Mononuclear cell (primary cell): ENCODE data around the gene TNS1. TPM values are rescaled to one million over a fixed set of nuclear protein-coding genes. Genes with fewer than 3 reads are reported as not detected.

ENCODE experiments used
- H3K27me3 ChIP-seq: 2 replicates; pipeline ENCODE4 v1.6.0; 2011; ENCODE audit warnings: low read length, control low read depth; ENCODE audit not compliant: insufficient read depth
- H3K4me1 ChIP-seq: 2 replicates; pipeline ENCODE4 v1.5.1; 2011; ENCODE audit warnings: mild to moderate bottlenecking, low read length, control low read depth; ENCODE audit not compliant: insufficient read depth
- H3K4me3 ChIP-seq: 2 replicates; pipeline ENCODE4 v1.5.1; 2011; ENCODE audit warnings: mild to moderate bottlenecking, low read length, moderate library complexity
- H3K9me3 ChIP-seq: 2 replicates; pipeline ENCODE4 v1.5.1; 2011; ENCODE audit warnings: low read depth, mild to moderate bottlenecking, control low read depth, low read length
- total RNA-seq: library from RNA; depleted of rRNA; stranded (reverse); fragments of >200 nt; gene quantifications from one replicate; pipeline ENCODE4 v1.2.3, GENCODE V29; 2012

TNS1 gene
- total RNA-seq, 1 donor, result 3.5 TPM

DNA sequence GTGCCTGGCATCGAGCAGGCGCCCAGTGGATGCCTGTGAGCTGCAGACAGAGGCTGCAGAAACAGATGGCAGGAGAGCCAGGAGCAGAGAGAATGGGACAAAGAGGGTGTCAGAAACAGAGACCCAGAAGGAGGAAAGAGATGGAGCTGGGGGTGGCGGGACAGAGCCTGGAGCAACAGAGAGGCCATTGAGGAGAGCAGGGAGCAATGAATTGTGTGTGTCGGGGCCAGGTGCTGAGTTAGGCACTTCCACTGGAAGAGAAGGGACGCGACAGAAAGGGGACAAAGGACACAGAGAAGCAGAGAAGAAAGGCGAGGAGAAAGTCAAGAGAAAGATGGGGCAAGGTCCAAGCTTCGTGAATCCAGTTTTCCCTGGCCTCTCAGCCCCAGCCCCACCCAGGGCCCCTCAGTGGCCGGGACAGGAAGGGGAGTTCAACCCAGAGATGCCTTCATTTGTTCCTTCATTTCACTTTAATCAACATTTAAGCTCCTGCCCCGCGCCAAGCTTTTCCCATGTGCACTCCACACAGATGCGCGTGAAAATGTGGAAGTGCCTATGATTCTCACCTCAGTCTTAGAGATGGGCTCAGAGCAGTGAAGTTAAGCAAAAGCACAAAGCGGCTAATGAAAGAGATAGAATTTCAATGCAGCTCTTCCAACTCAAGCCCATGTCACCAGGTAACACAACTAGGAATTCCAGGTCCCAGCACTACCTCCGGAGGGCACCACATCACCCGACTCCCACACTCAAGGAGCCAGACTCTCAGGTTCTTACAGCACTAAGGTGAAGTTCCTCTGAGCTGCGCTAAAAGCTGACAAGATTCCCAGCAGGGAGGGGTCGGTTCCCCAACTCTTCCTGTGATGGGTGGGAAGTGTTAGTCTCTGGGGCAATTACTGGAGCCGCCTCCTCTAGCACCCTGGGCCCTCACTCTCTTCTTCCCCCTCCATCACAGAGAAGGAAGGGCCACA is 55.1 kb downstream of the TNS1 start:
- Histone ChIP-seq H3K4me1 (peaks cover 9% of the 10 kb centered on the region), H3K4me3 (no peak overlapping the region), H3K9me3 (no peaks in the 10 kb centered on the region), H3K27me3 (no peaks in the 10 kb centered on the region)

DNA sequence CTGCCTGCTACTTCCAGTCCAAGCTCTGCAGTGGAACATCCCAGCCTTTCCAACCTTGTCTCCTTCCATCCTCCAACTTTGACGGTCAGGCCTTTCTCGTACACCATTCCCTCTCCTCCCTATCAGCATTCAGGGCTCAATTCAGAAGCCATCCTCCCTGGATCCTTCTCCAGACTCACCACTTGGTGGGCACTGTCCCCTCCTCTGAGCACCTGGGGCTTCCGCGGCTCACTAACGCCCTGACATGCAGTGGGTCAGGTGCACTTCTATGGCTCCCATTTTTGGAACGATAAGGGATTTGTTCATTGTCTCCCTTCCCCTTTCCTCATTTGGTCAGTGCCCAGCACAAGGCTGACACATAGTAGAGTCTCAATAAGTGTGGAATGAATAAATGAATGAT is 56.7 kb downstream of the TNS1 start:
- no peaks in the 10 kb centered on the region for H3K9me3 ChIP-seq
- no peak overlapping the region for H3K4me3 ChIP-seq
- no peaks in the 10 kb centered on the region for H3K27me3 ChIP-seq
- H3K4me1 ChIP-seq, result peaks cover 9% of the 10 kb centered on the region

DNA sequence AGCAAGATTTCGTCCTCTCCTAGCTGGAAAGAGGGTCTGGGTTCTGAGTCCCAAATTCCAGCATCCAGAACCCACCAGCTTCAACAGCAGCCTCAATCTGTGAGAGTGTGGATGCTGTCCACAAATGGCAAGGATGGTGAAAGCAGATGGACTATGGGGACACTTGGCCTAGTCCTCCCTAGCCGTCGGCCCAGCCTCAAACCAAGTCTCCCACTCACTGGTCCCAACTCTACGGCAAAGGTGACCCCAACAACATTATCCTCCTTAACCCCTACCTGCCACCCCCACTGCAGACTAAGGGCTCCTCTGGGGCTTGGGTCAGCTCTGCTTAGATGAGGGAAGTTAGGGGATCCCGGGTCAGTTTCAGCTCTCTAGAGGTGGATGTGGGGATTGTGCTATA is 57.3 kb downstream of the TNS1 start:
- no peaks in the 10 kb centered on the region for H3K27me3 ChIP-seq
- no peak overlapping the region for H3K4me3 ChIP-seq
- H3K9me3 ChIP-seq, result no peaks in the 10 kb centered on the region
- H3K4me1 ChIP-seq, result peaks cover 9% of the 10 kb centered on the region

DNA sequence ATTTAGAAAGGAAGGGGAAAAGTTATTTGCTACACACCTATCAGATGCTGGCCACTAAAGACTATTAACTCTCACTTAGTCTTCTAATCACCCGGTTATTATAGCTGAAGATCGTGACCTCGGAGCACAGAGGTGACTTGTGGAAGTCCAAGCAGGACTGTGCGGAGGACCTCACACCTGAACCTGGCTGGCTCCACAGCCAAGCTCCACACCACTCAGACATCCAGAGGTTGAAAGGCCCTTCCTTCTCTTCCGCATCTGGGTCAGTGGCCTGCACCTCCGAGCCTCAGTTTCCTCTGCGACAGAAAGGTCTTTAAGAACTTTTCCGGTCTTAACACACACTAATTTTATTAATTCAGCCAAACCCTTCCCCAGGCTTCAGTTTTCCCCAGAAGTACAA is 57.9 kb downstream of the TNS1 start:
- H3K4me3 ChIP-seq, result no peak overlapping the region
- no peaks in the 10 kb centered on the region for H3K27me3 ChIP-seq
- H3K4me1 ChIP-seq, result peaks cover 9% of the 10 kb centered on the region

DNA sequence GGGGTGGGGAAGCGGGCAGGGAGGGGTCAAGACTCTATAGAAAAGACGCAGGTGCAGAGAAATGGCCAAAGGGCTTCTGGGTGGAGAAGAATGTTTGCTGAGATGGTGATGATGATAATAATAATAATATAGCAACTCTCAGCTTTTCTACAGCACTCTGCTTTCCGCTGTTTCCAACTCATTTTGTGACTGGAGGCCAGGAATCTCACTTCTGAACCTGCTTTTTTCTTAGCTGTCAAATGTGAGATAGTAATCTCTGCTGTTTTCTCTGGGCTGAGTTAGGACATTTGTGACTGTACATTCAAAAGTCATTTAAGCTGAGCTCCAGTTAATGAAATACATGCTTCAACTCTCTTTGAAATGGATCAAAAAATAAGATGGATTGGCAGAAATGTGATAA is 58.4 kb downstream of the TNS1 start:
- Histone ChIP-seq H3K4me1 (peaks cover 9% of the 10 kb centered on the region), H3K9me3 (no peaks in the 10 kb centered on the region), H3K27me3 (no peaks in the 10 kb centered on the region), H3K4me3 (no peak overlapping the region)

More for the DNA sequence above, 57.9 kb downstream of the TNS1 start:
- H3K9me3 ChIP-seq, result no peaks in the 10 kb centered on the region

DNA sequence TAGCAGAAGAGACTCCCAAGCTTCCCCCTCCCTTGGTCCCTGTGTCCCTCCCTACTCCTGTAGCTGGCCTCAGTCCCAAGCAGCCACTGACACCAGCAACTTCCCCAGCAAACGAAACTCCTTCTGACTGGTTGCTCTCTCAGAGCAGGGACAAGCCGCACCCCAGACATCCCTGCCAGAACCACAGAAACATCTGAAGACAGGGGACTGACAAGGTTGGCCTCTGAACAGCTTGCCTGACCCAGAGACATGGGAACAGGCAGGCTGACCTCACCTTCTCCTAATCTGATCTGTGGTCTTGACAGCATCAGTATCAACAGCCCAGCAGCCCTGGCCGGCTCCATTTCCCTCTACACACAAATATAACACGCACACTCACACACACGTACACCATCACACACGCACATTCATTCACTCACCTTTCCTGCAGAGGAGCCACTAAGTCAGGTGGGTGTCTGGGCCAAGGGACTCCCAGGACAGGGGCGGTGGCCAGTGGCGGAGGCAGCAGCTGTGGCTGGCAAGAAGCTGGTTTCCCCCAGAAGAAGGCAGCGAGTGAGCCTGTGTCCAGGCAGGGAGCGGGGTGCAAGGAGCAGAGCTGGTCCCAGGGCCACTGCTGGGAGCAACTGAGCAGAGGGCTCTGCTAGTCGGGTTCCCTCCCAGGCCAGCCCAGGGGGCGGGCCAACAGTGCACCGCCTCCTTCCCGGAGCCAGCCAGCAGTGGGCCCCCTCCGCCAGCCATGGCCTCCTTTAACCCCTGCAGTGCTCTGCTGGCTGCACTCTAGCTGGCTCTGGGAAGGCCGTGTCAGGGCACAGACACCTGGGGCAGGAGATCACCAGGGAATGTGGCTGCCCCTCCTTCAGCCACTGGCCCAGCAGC is 59.1 kb downstream of the TNS1 start:
- H3K27me3 ChIP-seq, result no peaks in the 10 kb centered on the region
- no peaks in the 10 kb centered on the region for H3K9me3 ChIP-seq
- H3K4me3 ChIP-seq, result no peak overlapping the region
- peaks cover 9% of the 10 kb centered on the region for H3K4me1 ChIP-seq

DNA sequence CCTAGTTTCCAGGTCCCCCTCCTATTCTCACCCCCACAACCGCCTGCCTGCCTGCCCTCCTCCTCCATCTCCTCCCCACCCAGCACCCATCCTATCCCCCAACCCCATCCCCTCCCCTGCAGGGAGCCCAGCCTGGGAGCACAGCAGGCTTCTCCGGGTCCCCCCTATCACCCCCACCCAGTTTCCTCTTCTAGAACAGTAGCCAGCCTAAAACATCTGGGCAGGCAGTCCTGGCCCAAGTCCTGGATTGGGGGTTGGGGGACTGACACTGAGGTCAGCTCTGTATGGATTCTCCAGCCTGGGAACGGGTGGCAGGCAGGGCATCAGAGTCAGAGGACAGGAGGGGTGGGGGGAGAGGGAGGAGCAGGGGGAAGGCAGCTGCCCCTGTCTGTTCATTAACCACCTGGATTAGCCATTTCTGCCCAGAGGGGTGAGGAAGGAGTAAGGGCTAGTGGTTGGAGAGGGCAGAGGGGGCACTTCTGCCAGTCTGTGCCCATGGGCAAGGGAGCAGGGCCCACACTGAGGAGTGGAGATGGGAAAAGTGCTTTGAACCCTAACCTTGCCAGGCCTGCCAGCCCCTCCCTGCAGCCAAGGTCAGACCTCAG is 60.0 kb downstream of the TNS1 start:
- Histone ChIP-seq H3K9me3 (no peaks in the 10 kb centered on the region), H3K4me1 (peaks cover 9% of the 10 kb centered on the region), H3K27me3 (no peaks in the 10 kb centered on the region), H3K4me3 (no peak overlapping the region)

DNA sequence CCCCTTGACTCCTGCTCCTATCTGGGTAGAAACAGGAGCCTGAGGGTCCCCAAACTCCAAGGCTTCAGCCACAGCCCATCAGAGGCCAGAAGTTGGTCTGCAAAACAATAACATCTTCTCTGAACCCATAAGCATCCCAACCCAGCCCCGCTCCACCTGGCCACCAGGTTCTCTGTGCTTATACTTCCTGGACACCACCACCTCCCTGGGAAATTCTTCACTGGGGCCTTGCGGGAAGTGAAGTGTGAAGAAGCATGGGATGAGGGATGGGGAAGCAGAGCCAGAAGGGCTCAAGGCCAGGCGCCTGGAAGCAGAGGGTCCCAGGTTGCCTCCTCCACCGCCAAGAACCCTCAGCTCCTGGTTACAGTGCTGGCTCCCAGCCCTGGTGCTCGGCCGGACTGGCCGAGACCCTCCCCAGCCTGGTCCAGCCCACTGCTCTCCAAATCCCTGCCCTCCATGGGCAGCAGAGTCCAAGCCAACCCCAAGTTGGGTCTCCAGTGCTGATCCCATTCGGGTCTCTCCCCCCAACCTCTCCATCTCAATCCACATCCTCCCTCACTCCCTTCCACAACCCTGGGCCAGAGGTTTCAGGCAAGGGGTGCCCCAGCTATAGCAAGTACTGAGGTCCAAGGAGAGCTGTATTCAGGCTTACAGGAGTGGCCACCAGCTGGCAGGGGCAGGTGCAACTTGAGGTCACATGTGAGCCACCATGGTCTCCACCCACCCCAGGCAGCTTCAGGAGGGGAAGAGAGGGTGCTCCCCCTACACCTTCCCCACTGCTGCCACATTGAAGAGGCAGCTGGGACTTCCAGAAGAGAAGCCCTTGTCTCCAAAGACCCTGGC is 60.7 kb downstream of the TNS1 start:
- Histone ChIP-seq H3K4me3 (no peak overlapping the region), H3K4me1 (peaks cover 9% of the 10 kb centered on the region), H3K9me3 (no peaks in the 10 kb centered on the region), H3K27me3 (no peaks in the 10 kb centered on the region)

DNA sequence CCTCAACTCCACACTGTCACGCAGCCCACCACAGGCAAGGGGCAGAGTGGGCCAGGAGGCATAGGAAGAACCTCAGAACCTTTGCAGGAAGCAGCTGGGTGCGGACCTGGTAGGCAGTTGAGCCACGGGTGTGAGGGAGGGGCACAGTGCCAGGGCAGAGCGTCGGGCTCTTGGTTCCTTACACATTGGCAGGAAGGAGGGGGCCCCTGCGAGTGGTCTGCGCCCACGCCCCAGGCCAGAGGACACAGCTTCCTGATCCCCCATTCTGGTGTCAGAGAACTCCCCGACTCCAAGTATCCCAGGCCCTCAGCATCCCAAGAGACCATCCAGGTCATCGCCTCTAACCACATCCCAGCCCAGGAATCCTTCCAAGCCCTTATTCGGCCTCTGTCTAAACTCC is 61.5 kb downstream of the TNS1 start:
- Histone ChIP-seq H3K4me1 (peaks cover 9% of the 10 kb centered on the region), H3K4me3 (no peak overlapping the region), H3K9me3 (no peaks in the 10 kb centered on the region), H3K27me3 (no peaks in the 10 kb centered on the region)

DNA sequence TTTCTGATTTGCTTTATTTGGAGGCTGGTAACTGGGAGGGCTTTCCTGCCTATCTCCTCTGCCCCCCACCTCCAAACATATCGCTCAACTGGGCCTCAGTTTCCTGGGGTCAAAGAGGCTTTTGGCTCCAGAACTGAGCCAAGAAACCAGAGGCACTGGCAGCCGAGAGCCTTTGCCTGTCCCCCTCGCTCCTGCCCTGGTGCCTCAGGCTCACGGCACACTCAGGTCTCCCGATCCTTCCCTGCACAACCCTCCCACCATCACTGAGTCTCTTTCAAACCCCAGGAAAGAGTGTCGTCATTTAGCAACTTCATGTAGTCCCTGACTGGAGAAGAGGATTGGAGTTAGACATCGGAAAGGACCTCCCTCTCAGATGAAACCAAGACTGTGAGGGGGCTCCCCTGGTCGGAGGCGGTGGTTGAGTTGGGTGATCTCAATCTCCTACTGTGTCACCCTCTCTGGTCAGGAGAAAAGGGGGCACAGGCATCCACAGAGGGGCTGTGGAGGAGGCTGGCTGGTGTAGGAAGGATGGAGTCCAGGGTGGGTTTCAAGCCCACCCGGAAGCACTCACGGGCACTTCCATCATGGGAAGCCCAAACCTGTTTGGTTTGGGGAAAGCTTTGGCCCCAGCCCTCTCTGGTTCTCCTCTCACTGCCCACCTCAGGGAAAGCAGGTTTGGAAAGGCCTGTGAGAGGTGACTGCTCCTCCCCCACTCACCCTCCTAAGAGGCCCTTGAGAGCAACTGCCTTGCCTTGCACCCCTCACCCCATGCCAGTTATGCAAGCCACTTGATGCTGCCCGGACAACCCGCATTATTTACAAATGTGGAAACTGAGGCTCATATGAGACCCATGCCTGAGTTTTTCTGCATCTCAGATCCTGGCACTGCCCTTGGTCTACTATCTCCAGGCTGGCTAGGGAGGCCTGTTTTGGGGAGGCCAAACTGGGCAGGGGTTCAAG is 62.3 kb downstream of the TNS1 start:
- no peak overlapping the region for H3K4me3 ChIP-seq
- peaks cover 10% of the 10 kb centered on the region for H3K4me1 ChIP-seq
- H3K27me3 ChIP-seq, result no peaks in the 10 kb centered on the region
- H3K9me3 ChIP-seq, result no peaks in the 10 kb centered on the region

DNA sequence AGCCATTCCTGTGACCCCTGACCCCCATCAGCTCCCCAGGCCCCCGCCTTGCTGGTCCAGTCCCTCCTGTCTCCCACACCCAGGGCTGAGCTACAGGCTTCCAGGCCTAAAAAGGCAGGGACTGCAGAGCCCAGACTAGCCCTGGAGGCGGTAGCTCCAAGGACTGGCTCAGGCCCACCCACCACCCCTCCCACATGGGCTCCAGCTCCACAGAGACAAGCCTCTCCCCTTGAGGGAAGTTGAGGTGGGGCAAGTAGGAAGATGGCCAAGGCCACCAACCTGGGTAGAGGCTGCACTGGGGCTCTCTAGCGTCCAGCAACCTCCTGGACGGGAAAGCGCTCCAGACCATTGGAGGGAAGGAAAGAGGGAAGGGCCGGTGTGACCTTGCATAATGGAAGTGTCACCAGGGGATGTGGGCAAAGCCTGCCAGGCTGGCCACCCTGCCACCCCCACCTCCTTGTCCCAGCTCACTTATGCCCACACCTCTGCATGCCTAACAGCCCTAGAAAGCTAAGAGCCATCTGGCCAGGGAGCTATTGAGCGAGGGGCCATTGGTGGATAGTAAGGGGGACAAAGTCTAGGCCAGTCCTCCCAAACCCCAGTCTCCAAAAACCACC is 63.1 kb downstream of the TNS1 start:
- H3K9me3 ChIP-seq, result no peaks in the 10 kb centered on the region
- H3K4me3 ChIP-seq, result no peak overlapping the region
- H3K4me1 ChIP-seq, result peaks cover 18% of the 10 kb centered on the region
- H3K27me3 ChIP-seq, result no peaks in the 10 kb centered on the region

DNA sequence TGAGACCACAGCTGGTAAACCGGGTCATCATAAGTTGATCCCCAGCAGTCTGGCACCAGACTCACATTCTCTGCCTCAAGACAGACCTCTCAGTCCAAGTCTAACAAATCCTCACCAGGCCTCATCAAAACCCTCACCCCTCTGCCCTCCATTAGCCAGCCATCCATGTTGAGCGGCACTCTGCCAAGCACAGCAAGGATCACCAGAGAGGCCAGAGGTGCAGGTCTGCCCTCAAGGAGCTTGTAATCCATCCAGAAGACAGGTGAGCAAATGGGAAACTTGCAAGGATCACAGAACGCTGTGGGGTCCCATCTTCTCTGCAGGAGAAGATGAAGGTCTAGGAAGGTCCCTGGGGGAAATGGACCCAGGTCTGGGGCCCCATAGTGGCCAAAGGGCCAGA is 63.6 kb downstream of the TNS1 start:
- peaks cover 23% of the 10 kb centered on the region for H3K4me1 ChIP-seq
- no peaks in the 10 kb centered on the region for H3K27me3 ChIP-seq
- H3K4me3 ChIP-seq, result no peak overlapping the region
- no peaks in the 10 kb centered on the region for H3K9me3 ChIP-seq

DNA sequence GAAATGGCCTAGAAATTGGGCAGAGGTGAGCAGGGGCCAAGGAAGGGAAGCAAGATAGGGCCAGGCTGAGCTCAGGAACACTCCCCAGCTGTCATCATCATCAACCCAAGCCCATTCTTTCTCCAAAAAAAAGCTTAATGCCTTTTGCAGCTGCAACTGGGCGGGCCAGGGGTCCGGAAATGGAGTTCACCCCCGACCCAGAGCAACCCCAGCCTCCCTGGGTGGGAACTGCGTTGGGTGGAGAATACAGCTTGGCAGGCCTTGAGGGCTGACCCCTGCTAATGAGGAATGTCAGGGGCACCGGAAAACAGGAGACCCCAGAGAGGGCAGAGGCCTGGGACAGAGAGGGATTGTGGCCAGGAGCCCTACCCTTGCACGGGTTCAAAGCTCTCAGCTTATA is 64.8 kb downstream of the TNS1 start:
- H3K4me1 ChIP-seq, result peaks cover 24% of the 10 kb centered on the region
- H3K4me3 ChIP-seq, result no peak overlapping the region
- H3K9me3 ChIP-seq, result no peaks in the 10 kb centered on the region
- no peaks in the 10 kb centered on the region for H3K27me3 ChIP-seq
